Activated CD4-positive, alpha-beta T cell treated with anti-CD3 and anti-CD28 coated beads, Interleukin-2, amount 10 ng/mL, durations not matched to agents 24 days and 14 days (primary cell): ENCODE measurements around the gene ANGPT4. TPM values are rescaled to one million over a fixed set of nuclear protein-coding genes. Genes with fewer than 3 reads are reported as not detected.

Source experiments
- DNase-seq: peaks from one replicate; pipeline ENCODE4 v3.0.0; 2022
- H3K27ac Mint-ChIP-seq: one replicate; pipeline ENCODE4 v1.8.0; 2022; ENCODE audit warnings: mild to moderate bottlenecking, mixed read lengths
- H3K27me3 Mint-ChIP-seq: one replicate; pipeline ENCODE4 v1.8.0; 2022; ENCODE audit warnings: mixed read lengths
- H3K36me3 Mint-ChIP-seq: one replicate; pipeline ENCODE4 v1.8.0; 2022; ENCODE audit warnings: low read depth, mild to moderate bottlenecking, mixed read lengths
- H3K4me1 Mint-ChIP-seq: one replicate; pipeline ENCODE4 v1.8.0; 2021; ENCODE audit warnings: mixed read lengths
- H3K4me3 Mint-ChIP-seq: one replicate; pipeline ENCODE4 v1.8.0; 2022; ENCODE audit warnings: mild to moderate bottlenecking, moderate library complexity, mixed read lengths
- H3K9me3 Mint-ChIP-seq: one replicate; pipeline ENCODE4 v1.8.0; 2021; ENCODE audit warnings: mixed read lengths
- intact Hi-C: fragments of 100-400 bp; cut with micrococcal nuclease; formaldehyde crosslinking; loops from one replicate; pipeline ENCODE4 v1.15.1; 2023
- total RNA-seq: library from RNA; stranded (reverse); gene quantifications from 2 replicates; pipeline ENCODE4 v1.2.3, GENCODE V29; 2022

Gene ANGPT4
- total RNA-seq, 1 donor from 2014 or later, result not detected

GRCh38 chr20:822651-823573, 93.2 kb downstream of the ANGPT4 start:
- H3K9me3 Mint-ChIP-seq, result no peaks in the 10 kb centered on the region
- DNase-seq, result peak; percentile 54
- intact Hi-C loops, result loop anchor here (5.0 kb wide), 1 partner anchor 34 kb away; no protein-coding TSS in a partner anchor
- H3K4me1 Mint-ChIP-seq, result peaks cover 9% of the 10 kb centered on the region
- H3K27me3 Mint-ChIP-seq, result peaks cover under 1% of the 10 kb centered on the region
- no peak overlapping the region for H3K4me3 Mint-ChIP-seq
- no peaks in the 10 kb centered on the region for H3K36me3 Mint-ChIP-seq
- H3K27ac Mint-ChIP-seq, result no peak overlapping the region

- Mint-ChIP-seq H3K27ac (no peak overlapping the region), H3K36me3 (no peaks in the 10 kb centered on the region), H3K9me3 (no peaks in the 10 kb centered on the region), H3K4me3 (no peak overlapping the region), H3K27me3 (peaks cover 1% of the 10 kb centered on the region), H3K4me1 (peaks cover 9% of the 10 kb centered on the region)
- intact Hi-C loops, result loop anchor here (5.0 kb wide), 1 partner anchor 36 kb away; no protein-coding TSS in a partner anchor
- DNase-seq, result no peak
These were observed 94.4 kb downstream of the ANGPT4 start for GRCh38 chr20:821731-822065.

GRCh38 chr20:821046-821730, 94.9 kb downstream of the ANGPT4 start:
- no peak overlapping the region for H3K4me3 Mint-ChIP-seq
- H3K27me3 Mint-ChIP-seq, result peaks cover 1% of the 10 kb centered on the region
- H3K36me3 Mint-ChIP-seq, result no peaks in the 10 kb centered on the region
- no peaks in the 10 kb centered on the region for H3K9me3 Mint-ChIP-seq
- DNase-seq, result no peak
- no peak overlapping the region for H3K27ac Mint-ChIP-seq
- intact Hi-C loops, result loop anchor here (5.0 kb wide), 1 partner anchor 36 kb away; no protein-coding TSS in a partner anchor
- peaks cover 9% of the 10 kb centered on the region for H3K4me1 Mint-ChIP-seq

- no peak overlapping the region for H3K27ac Mint-ChIP-seq
- H3K27me3 Mint-ChIP-seq, result peaks cover 1% of the 10 kb centered on the region
- H3K4me3 Mint-ChIP-seq, result no peak overlapping the region
- no peaks in the 10 kb centered on the region for H3K36me3 Mint-ChIP-seq
- peaks cover 3% of the 10 kb centered on the region for H3K4me1 Mint-ChIP-seq
- no peaks in the 10 kb centered on the region for H3K9me3 Mint-ChIP-seq
- intact Hi-C loops, result loop anchor here (5.0 kb wide), 1 partner anchor 37 kb away; no protein-coding TSS in a partner anchor
- DNase-seq, result no peak
These were observed 95.7 kb downstream of the ANGPT4 start for GRCh38 chr20:820323-820953.

Other genes with a start within 250 kb of the ANGPT4 start
- gene SCRT2, start 240.5 kb downstream of the ANGPT4 start, total RNA-seq, result not detected in 2 replicates
- not detected in 2 replicates for gene SLC52A3, start 147.8 kb downstream of the ANGPT4 start, total RNA-seq
- 13.3 and 15.4 TPM in 2 replicates for gene FAM110A, start 82.6 kb downstream of the ANGPT4 start, total RNA-seq
- not detected in 2 replicates for gene RSPO4, start 86.0 kb upstream of the ANGPT4 start, total RNA-seq
- 168 and 172 TPM in 2 replicates for gene PSMF1, start 202.3 kb upstream of the ANGPT4 start, total RNA-seq